Ectodermal cell (in vitro differentiated cells): Measurements from ENCODE around the gene ARHGEF19.
"Not testable (repeated sequence)": the region's sequence is repeated elsewhere in the genome, so short reads cannot be mapped to it uniquely, and the experiment has no call there.

Source experiments
- H3K27ac ChIP-seq: 2 replicates; pipeline ENCODE4 v1.7.0; 2013; ENCODE audit warnings: mild to moderate bottlenecking, low read depth, low read length; ENCODE audit not compliant: insufficient read depth, poor library complexity, severe bottlenecking
- H3K27me3 ChIP-seq: 2 replicates; pipeline ENCODE4 v1.7.0; 2013; ENCODE audit warnings: mild to moderate bottlenecking, low read length; ENCODE audit not compliant: insufficient read depth, control insufficient read depth, poor library complexity, severe bottlenecking
- H3K36me3 ChIP-seq: one replicate; pipeline ENCODE4 v1.7.0; 2013; ENCODE audit warnings: low read length; ENCODE audit not compliant: control insufficient read depth, insufficient read depth
- H3K4me1 ChIP-seq: one replicate; pipeline ENCODE4 v1.7.0; 2013; ENCODE audit warnings: low read length; ENCODE audit not compliant: control insufficient read depth, insufficient read depth
- H3K4me3 ChIP-seq: 2 replicates; pipeline ENCODE4 v1.7.0; 2013; ENCODE audit warnings: low read depth, low read length, control low read depth; ENCODE audit not compliant: insufficient read depth
- H3K9me3 ChIP-seq: 2 replicates; pipeline ENCODE4 v1.7.0; 2013; ENCODE audit warnings: mild to moderate bottlenecking, low read length, moderate library complexity; ENCODE audit not compliant: control insufficient read depth
- WGBS, 2 experiments: methylation state at CpG; one replicate each; pipeline ENCODE4 v1.1.7; 2013; ENCODE audit warnings: missing lambda C conversion rate in 2 of 2; 5-methylcytosine and 5-hydroxymethylcytosine counted together

The ARHGEF19 gene

DNA sequence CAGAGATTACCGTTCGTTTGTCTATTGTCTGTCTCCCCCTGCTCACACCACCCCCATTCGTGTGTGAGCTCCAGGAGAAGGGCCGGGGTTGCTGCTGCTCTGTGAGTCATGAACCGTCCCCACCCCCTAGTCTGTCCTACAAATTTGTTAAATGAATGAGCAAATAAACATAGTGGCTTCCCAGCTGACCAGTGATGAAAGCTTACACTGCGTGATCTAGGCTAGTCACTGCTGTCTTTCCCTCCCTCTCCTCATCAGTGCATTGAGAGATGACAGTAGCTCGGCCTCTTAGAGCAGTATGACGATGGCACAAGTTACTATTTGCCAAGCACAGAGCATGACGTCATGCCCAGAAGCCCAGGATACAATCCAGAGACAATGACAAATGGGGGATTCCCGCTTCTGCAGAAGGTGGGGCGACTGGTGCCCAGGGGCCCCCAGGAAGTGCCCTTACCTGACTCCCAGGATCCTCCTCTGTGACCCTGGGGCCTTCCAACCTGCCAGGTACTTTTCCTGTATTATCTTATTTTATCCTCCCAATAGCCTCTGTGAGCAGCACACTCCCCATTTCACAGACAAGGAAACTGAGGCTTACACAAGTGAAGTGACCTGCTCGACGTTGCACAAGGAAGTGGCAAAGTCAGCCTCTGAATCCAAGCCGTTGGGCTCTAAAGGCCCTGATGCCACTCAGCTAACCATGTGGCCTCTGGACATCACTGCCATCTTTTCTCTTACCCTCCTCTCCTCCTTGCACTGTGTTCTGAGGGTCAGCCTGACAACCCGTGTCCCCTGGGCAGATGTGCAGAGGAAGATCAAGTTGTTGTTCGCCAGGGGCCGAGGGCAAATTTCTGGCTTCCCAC, 48.0 kb downstream of the ARHGEF19 start:
- H3K27ac ChIP-seq, result no peak overlapping the region
- H3K4me3 ChIP-seq, result no peak overlapping the region
- H3K4me1 ChIP-seq, result peaks cover 23% of the 10 kb centered on the region
- H3K36me3 ChIP-seq, result no peaks in the 10 kb centered on the region
- WGBS, 2 experiments, result 59 to 61% methylated on average over 16 to 17 of the region's 17 CpGs
- H3K9me3 ChIP-seq, result no peaks in the 10 kb centered on the region
- H3K27me3 ChIP-seq, result no peaks in the 10 kb centered on the region

DNA sequence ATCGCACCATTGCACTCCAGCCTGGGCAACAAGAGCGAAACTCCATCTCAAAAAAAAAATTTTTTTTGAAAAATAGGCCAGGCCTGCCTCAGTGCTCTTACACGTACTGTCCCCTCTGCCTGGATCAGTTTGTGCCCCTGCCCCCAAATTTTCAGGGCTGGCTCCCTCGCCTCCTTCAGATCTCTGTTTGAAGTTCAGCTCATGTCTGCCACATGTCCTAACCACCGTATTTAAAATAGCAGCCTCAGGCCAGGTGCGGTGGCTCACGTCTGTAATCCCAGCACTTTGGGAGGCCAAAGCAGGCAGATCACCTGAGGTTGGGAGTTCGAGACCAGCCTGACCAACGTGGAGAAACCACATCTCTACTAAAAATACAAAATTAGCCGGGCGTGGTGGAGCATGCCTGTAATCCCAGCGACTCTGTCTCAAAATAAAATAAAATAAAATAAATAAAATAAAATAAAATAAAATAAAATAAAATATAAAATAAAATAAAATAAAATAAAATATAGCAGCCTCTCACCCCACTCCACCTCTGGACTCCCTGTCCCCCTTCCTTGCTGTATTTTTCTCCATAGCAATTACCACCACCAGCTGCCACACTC, 48.7 kb downstream of the ARHGEF19 start:
- not testable (repeated sequence) for H3K36me3 ChIP-seq, H3K27ac ChIP-seq, H3K27me3 ChIP-seq, H3K9me3 ChIP-seq, H3K4me3 ChIP-seq
- 86 to 88% methylated on average over 9 to 11 of the region's 12 CpGs for WGBS, 2 experiments
- peaks cover 21% of the 10 kb centered on the region for H3K4me1 ChIP-seq

DNA sequence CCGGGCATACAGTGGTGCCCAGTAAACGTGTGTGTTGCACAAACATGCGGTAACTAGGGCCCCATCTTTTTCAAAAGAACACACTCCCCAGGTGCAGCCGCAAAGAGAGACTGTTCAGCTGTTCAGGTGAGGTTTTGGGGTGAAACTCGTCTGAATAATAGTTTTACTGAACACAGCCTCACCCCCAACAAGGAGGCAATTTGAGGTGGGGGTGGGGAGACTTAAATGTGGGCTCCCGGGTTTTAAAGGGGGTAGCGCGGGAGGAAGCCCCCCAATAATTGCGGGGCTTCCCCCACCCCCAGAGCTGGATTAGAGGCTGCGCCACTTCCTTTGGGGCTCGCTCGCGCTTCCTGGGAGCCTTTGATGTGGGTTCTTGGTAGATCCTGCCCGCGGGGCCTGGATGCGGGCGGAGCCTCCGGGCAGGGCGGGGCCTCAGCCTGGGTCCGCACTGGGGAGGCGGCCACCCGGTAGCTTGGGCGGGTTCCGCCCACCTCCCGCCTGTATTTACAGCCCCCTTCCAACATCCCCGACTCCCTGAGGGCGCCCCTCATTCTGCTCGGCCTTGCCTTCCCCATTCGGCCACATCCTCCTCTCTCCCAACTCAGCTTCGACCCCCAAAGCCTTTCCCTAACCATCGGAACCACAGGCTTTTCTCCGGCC, 50.2 kb downstream of the ARHGEF19 start:
- Histone ChIP-seq H3K27me3 (peaks cover 2% of the 10 kb centered on the region), H3K4me3 (no peak overlapping the region), H3K9me3 (no peaks in the 10 kb centered on the region), H3K36me3 (no peaks in the 10 kb centered on the region), H3K27ac (no peak overlapping the region), H3K4me1 (peaks cover 18% of the 10 kb centered on the region)
- WGBS, 2 experiments, result 16 to 20% methylated on average over 32 of the region's 32 CpGs

DNA sequence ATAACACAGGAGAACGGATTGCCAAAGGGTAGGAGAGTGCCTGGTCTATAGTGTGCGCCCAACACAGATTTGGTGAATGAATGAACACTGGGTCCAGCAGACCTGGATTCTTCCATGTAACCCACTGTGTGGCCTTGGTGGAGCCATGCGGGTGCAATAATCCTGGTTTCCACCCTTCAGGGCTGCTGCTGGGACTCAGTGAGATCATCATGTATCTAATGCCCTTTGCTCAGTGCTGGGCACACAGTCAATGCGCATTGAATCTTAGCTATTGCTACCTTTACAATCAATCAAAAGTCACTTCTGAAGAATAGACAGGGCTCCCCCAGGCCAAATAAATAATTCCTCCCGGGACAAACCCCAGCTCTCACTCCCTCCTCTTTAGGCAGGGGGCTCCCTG, 50.7 kb downstream of the ARHGEF19 start:
- Histone ChIP-seq H3K36me3 (no peaks in the 10 kb centered on the region), H3K4me1 (peaks cover 23% of the 10 kb centered on the region), H3K27me3 (peaks cover 8% of the 10 kb centered on the region), H3K9me3 (no peaks in the 10 kb centered on the region), H3K27ac (no peak overlapping the region), H3K4me3 (no peak overlapping the region)
- 64% methylated on average over 5 of the region's 5 CpGs for WGBS, 2 experiments

DNA sequence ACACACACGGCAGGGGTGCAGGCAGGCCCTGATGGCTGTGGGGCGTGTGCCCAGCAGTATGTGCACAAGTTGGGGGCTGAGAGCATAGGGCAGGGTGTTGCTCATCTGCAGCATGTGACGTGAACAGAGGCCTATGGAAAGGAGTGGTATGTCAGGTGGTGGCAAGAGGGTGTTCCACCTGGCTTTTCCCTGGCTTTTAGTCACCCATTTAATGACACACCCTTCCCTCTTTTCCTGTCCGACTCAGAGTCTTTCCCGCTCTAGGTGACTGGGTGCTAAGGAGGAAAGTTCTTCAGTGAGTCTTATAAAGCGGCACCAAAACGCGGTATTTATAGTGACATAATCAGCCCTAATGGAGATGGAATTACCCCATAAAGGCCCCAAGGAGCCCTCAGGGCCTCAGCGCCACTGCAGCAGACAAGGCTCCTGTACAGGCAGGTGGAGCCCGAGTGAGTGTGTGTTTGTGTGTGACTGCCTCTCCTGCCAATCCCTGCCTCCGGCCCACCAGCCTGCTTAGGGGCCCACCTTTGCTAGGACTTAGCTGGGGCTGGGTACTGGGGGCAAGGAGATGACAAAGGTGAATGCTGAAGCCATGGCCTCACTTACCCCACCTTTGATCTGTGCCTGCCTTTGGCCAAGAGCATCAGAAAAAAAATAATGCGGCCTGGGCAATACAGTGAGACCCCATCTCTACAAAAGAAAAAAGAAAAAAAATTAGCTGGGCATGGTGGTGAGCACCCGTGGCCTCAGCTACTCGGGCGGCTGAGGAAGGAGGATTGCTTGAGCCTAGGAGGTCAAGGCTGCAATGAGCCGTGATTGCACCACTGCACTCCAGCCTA, 53.2 kb downstream of the ARHGEF19 start:
- Histone ChIP-seq H3K9me3 (no peaks in the 10 kb centered on the region), H3K27ac (no peak overlapping the region), H3K36me3 (no peaks in the 10 kb centered on the region), H3K4me3 (no peak overlapping the region), H3K27me3 (peaks cover 21% of the 10 kb centered on the region), H3K4me1 (peaks cover 20% of the 10 kb centered on the region)
- WGBS, 2 experiments, result 95% methylated on average over 16 of the region's 16 CpGs

DNA sequence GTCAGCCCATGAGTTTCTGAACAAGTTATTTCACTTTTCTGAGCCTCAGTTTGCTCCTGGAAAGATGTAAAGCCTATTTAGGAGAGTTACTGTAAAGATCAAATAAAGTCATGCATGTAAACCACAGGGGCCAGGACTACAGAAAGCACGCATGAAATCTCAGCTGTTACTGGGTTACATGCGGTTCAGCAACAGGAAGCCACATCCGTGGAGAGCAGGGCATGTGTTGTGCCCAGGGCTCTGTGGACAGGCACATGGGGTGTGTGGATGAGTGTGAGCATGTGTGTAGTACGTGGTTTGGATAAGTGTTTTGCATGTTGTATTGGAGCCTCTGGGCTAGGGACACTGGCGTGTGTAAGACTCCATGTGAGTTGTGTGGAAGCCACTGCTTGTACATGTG, 54.4 kb downstream of the ARHGEF19 start:
- Histone ChIP-seq H3K4me1 (peaks cover 31% of the 10 kb centered on the region), H3K9me3 (no peaks in the 10 kb centered on the region), H3K27ac (no peak overlapping the region), H3K27me3 (peaks cover 21% of the 10 kb centered on the region), H3K4me3 (no peak overlapping the region), H3K36me3 (no peaks in the 10 kb centered on the region)
- WGBS, 2 experiments, result 92 to 96% methylated on average over 5 of the region's 5 CpGs

DNA sequence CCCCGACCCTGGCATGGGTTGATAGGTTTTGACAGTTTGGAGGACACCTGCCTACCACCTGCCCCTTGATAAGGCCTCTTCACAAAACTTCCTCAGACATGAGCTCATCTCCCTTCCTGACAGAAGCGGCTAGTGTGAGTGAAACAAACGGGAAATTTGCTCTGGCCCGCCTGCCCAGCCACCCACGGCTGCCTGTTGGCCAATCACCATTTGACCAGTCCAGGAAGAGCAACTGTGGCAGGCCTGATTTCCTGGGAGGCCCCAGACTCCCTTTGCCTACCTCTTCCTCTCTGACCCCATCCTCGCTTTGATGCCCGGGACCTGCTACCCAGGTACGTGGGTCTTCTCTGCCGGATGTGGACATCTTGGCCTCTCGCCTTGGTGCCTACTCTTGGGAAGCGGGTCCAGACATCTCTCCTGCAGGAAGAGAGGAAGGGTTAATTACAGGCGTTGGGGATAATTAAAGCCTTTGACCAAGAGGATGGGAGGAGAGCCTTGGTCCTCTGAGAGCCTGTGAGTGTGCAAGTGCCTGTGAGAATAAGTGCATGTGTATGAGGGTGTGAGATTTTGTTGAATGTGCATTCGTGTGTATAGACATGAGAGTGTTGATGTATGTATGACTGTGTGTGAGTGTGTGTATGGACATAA, 55.5 kb downstream of the ARHGEF19 start:
- no peaks in the 10 kb centered on the region for H3K9me3 ChIP-seq
- H3K36me3 ChIP-seq, result no peaks in the 10 kb centered on the region
- H3K27ac ChIP-seq, result no peak overlapping the region
- peaks cover 35% of the 10 kb centered on the region for H3K4me1 ChIP-seq
- WGBS, 2 experiments, result 76 to 78% methylated on average over 13 of the region's 13 CpGs
- peaks cover 21% of the 10 kb centered on the region for H3K27me3 ChIP-seq
- no peak overlapping the region for H3K4me3 ChIP-seq

DNA sequence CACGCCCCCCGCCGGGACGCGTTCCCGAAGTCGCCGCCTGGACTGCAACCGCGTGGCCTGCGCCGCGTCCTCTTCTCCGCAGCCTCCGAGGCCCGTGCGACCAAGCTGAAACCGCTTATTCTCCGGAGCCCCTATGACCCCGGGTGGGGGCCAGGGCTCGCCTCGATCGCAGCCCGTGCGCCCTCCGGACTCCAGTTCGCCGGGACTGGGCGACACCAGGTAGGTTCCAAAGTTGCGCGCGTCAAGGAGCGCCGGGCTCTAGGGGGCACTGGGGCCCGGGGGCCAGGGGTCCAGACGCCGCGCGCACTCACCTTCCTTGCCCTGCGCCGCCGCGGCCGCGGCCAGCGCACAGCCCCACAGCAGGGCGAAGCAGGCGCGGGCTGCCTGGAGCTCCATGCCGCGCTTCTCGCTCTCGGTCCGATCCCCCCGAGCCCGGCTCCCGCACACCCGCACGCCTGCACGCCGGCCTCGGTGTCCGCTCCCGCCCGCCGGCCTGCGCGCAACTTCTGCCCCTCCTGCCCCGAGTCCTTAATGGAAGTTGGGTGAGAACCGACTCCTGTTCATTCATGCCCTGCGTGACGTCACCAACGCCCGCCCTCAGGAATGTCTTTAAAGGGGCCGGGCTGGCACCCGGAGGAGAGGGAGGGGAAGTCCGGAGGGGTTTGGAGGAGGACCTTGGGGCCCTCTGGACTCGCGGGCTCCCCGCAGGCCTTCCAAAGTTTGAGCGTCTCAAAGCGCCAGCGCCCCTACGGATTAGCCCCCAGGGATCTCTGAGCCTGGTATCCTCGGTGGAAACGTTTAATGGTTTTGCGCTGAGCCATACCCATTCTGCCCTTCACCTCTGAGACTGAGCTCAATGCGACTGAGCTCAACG, 56.7 kb downstream of the ARHGEF19 start, which contains the start of gene EPHA2:
Gene EPHA2 (minus strand): TSS at position 533 of the 874 bp plus-strand sequence. CDS start 137 bp downstream, at position 396.
- peak within 1 kb of the TSS; percentile 57 for H3K27ac ChIP-seq
- H3K4me1 ChIP-seq, result peaks cover 46% of the 10 kb centered on the region
- peaks cover 24% of the 10 kb centered on the region for H3K27me3 ChIP-seq
- no peaks in the 10 kb centered on the region for H3K9me3 ChIP-seq
- H3K36me3 ChIP-seq, result no peaks in the 10 kb centered on the region
- WGBS, 2 experiments, result 0 to 1% methylated on average over 89 of the region's 89 CpGs
- peak within 1 kb of the TSS; percentile 67 for H3K4me3 ChIP-seq
